ENCODE measurements around the gene AFTPH. TPM values are rescaled to one million over a fixed set of nuclear protein-coding genes. Genes with fewer than 3 reads are reported as not detected.

The AFTPH gene
- total RNA-seq, 2 experiments from 2014 or later, result 24.2 to 24.3 TPM

DNA sequence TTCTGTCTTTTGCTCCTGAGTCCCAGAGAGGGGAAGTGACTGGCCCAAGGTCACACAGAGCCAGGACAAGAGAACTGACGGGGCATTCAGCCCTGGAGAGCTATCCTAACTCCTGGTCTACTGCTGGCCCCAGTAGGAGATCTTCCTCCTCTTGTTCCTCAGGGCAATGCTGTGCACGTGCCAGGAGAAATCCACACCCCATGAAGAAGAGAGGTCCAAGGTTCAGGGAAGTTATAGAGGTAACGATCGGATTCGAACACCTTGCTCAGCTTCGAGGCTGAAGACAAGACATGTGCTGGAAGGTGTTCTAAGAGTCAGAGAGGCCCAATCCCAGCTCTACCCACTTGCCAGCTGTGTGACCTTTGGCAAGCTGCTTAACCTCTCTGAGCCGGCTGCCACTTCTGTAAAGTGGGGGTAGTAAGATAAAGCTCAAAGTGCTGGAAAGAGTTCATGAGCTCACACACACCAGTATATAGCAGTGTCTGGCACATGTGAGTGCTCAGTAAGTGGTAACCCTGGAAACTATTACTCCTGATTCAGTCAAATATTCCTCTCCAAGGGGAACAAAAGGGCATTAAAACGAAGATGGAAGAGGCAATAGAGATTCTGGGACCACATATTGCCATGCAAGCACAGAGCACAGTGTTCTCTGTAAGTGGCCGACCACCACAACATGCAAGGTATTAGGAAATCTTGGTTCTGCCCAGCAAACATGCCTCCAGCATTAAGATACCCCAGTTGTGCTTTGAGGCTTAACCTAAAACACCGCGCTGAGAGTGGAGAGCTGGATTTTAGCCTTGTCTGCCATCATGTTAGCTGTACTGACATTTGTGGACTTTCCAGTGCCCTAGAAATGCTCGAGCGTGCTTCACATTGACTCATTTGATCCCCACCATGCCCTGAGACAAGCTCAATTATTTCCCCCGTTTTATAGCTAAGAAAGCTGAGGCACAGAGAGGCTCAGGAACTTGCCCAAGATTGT lies 104.0 kb downstream of the AFTPH start:
- H3K4me3 Mint-ChIP-seq, result no peak overlapping the region
- H3K36me3 Mint-ChIP-seq (ENCODE audit: low read depth), result peaks cover 20% of the 10 kb centered on the region
- Histone ChIP-seq H3K4me1 (ENCODE audit: insufficient read depth, low read length) (no peaks in the 10 kb centered on the region), H3K9me3 (ENCODE audit: control insufficient read depth in 1 of 2, insufficient read depth in 1 of 2, low read length in 2 of 2) (no peaks in the 10 kb centered on the region), H3K36me3 (ENCODE audit: insufficient read depth, low read length) (peaks cover 9% of the 10 kb centered on the region), H3K27ac (ENCODE audit: low read depth in 1 of 2, low read length in 2 of 2) (no peak overlapping the region), H3K4me3 (ENCODE audit: low read length) (no peak overlapping the region), H3K27me3 (ENCODE audit: control insufficient read depth in 1 of 2, insufficient read depth in 2 of 2, low read length in 2 of 2) (no peaks in the 10 kb centered on the region)
- no peaks in the 10 kb centered on the region for H3K4me1 Mint-ChIP-seq (ENCODE audit: low read depth)
- no peaks in the 10 kb centered on the region for H3K27me3 Mint-ChIP-seq
- H3K27ac Mint-ChIP-seq, result no peak overlapping the region
- ATAC-seq (ENCODE audit: poor library complexity), result no peak
- POLR2A ChIA-PET, result interaction anchor here (1.1 kb wide), 1 partner anchor 21 kb away, joined by 4 read pairs; no protein-coding TSS in a partner anchor
- intact Hi-C loops (cut with DNase I, micrococcal nuclease), result no loop called here
- no peak for DNase-seq
- TF ChIP-seq, protein P1, sequence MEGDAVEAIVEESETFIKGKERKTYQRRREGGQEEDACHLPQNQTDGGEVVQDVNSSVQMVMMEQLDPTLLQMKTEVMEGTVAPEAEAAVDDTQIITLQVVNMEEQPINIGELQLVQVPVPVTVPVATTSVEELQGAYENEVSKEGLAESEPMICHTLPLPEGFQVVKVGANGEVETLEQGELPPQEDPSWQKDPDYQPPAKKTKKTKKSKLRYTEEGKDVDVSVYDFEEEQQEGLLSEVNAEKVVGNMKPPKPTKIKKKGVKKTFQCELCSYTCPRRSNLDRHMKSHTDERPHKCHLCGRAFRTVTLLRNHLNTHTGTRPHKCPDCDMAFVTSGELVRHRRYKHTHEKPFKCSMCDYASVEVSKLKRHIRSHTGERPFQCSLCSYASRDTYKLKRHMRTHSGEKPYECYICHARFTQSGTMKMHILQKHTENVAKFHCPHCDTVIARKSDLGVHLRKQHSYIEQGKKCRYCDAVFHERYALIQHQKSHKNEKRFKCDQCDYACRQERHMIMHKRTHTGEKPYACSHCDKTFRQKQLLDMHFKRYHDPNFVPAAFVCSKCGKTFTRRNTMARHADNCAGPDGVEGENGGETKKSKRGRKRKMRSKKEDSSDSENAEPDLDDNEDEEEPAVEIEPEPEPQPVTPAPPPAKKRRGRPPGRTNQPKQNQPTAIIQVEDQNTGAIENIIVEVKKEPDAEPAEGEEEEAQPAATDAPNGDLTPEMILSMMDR (IDR thresholded peaks at IDR 0.05), result no peak
- CTCF ChIA-PET, result interaction anchor here (0.9 kb wide), 1 partner anchor 290 kb away, joined by 3 read pairs; no protein-coding TSS in a partner anchor
- H3K9me3 Mint-ChIP-seq, result no peaks in the 10 kb centered on the region

DNA sequence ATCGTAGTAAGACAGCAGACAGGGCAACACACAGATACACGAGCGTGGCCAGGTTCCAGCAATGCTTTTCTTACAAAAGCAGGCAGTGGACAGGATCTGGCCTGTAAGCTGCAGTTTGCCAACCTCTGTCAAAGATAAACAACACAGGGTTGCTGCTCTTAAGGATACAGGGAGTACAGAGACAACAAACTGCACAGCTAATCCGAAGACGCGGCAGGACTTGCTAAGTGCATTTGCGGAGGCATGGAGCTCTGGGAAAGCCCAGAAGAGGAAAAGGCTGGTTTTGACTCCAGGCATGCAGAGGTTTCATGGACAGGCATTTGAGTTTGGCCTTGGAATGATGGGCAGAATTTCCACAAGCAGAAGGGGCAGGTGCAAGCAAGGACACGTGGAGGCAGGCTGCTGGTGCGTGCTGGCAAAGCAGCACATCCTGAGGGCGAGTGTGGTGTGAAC lies 105.2 kb downstream of the AFTPH start:
- POLR2A ChIA-PET, result no interaction called here

DNA sequence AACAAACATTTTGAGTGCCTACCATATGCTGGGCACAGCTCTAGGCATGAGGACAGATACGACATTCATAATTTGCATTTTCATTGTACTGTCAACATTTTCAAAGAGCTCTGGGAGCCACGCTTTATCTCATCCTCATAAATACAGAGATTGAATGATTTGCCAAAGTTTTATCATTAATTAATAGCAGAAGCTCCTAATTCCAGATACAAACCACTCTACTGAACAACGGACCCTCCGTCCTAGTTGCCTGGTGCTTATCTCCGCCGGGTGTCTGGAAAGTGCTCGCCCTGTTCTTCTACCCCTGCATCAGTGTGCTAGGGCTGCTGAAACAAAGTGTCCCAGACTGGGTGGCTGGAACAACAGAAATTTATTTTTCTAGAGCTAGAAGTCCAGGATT lies 105.7 kb downstream of the AFTPH start:
- Mint-ChIP-seq H3K27me3 (no peaks in the 10 kb centered on the region), H3K4me3 (no peak overlapping the region), H3K4me1 (ENCODE audit: low read depth) (peaks cover 5% of the 10 kb centered on the region), H3K27ac (no peak overlapping the region), H3K36me3 (ENCODE audit: low read depth) (peaks cover 38% of the 10 kb centered on the region), H3K9me3 (no peaks in the 10 kb centered on the region)
- Histone ChIP-seq H3K4me3 (ENCODE audit: low read length) (no peak overlapping the region), H3K4me1 (ENCODE audit: insufficient read depth, low read length) (no peaks in the 10 kb centered on the region), H3K27ac (ENCODE audit: low read depth in 1 of 2, low read length in 2 of 2) (no peak overlapping the region), H3K27me3 (ENCODE audit: control insufficient read depth in 1 of 2, insufficient read depth in 2 of 2, low read length in 2 of 2) (no peaks in the 10 kb centered on the region), H3K9me3 (ENCODE audit: control insufficient read depth in 1 of 2, insufficient read depth in 1 of 2, low read length in 2 of 2) (no peaks in the 10 kb centered on the region), H3K36me3 (ENCODE audit: insufficient read depth, low read length) (peaks cover 25% of the 10 kb centered on the region)
- DNase-seq (no peak), ATAC-seq (ENCODE audit: poor library complexity) (no peak)
- TF ChIP-seq, protein P1 (IDR thresholded peaks at IDR 0.05), result no peak
- intact Hi-C loops (cut with DNase I, micrococcal nuclease), result no loop called here
- POLR2A ChIA-PET, result no interaction called here
- CTCF ChIA-PET, result no interaction called here

More for the DNA sequence above, 105.2 kb downstream of the AFTPH start:
- no peak overlapping the region for H3K4me3 ChIP-seq (ENCODE audit: low read length)
- DNase-seq, result no peak
- intact Hi-C loops (cut with DNase I, micrococcal nuclease), result no loop called here
- no peaks in the 10 kb centered on the region for H3K27me3 ChIP-seq (ENCODE audit: control insufficient read depth in 1 of 2, insufficient read depth in 2 of 2, low read length in 2 of 2)
- H3K4me1 ChIP-seq (ENCODE audit: insufficient read depth, low read length), result no peaks in the 10 kb centered on the region
- H3K36me3 ChIP-seq (ENCODE audit: insufficient read depth, low read length), result peaks cover 19% of the 10 kb centered on the region
- H3K4me1 Mint-ChIP-seq (ENCODE audit: low read depth), result peaks cover 5% of the 10 kb centered on the region
- no peak for ATAC-seq (ENCODE audit: poor library complexity)
- CTCF ChIA-PET, result interaction anchor here (0.9 kb wide), 1 partner anchor 288 kb away, joined by 3 read pairs; no protein-coding TSS in a partner anchor
- no peaks in the 10 kb centered on the region for H3K9me3 Mint-ChIP-seq
- peaks cover 32% of the 10 kb centered on the region for H3K36me3 Mint-ChIP-seq (ENCODE audit: low read depth)
- no peak overlapping the region for H3K4me3 Mint-ChIP-seq
- H3K27ac Mint-ChIP-seq, result no peak overlapping the region
- no peaks in the 10 kb centered on the region for H3K9me3 ChIP-seq (ENCODE audit: control insufficient read depth in 1 of 2, insufficient read depth in 1 of 2, low read length in 2 of 2)
- H3K27ac ChIP-seq (ENCODE audit: low read depth in 1 of 2, low read length in 2 of 2), result no peak overlapping the region
- TF ChIP-seq, protein P1 (IDR thresholded peaks at IDR 0.05), result no peak
- H3K27me3 Mint-ChIP-seq, result no peaks in the 10 kb centered on the region
